SH-SY5Y (cell line): ENCODE results near the gene SLC41A3.

Source experiments
- GATA2 ChIP-seq: IDR thresholded peaks from 2 replicates; pipeline ENCODE4 v1.6.1; 2011; ENCODE audit warnings: mild to moderate bottlenecking, low read depth, low read length
- GATA3 ChIP-seq: IDR thresholded peaks from 2 replicates; pipeline ENCODE4 v1.6.1; 2011; ENCODE audit warnings: low read depth, mild to moderate bottlenecking, low read length, moderate library complexity

The SLC41A3 gene

DNA sequence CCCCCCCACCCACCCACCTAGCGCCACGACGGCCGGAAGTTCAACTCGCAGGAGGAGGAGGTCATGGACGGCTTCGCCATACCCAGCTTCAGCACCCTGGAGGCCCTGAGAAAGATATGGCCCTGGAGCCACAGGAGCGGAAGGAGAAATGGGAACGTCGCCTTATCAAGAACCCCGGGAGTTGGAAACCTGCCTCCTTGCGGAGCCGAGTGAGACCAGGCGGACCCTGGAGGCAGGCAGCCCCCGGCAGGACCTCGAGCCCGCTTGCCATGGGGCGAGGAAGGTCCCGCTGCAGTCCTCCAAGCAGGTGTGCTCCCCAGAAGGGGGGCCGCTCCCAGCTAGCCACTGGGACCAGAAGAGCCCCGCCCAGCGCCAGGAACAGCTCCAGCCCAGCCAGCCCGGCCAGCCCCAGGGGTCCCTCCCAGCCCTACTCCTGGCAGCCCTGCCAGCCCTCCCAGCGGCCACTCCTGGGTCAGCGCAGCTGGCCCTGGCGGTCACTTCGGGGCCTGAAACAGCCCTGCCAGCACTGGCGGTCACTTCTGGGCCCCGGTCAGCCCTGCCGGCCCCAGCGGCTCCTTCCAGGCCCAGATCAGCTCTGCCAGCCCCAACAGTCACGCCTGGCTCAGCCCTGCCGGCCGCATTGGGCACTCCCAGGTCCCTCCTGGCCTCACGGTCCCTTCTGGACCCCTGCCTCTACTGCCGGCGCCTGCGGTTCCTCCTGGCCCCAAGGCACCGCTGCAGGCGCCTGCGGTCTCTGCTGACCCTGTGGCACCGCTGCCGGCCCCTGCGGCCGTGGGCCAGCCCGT is 125.2 kb downstream of the SLC41A3 start:
- TF ChIP-seq GATA2 = no peak
- TF ChIP-seq GATA3 = no peak

DNA sequence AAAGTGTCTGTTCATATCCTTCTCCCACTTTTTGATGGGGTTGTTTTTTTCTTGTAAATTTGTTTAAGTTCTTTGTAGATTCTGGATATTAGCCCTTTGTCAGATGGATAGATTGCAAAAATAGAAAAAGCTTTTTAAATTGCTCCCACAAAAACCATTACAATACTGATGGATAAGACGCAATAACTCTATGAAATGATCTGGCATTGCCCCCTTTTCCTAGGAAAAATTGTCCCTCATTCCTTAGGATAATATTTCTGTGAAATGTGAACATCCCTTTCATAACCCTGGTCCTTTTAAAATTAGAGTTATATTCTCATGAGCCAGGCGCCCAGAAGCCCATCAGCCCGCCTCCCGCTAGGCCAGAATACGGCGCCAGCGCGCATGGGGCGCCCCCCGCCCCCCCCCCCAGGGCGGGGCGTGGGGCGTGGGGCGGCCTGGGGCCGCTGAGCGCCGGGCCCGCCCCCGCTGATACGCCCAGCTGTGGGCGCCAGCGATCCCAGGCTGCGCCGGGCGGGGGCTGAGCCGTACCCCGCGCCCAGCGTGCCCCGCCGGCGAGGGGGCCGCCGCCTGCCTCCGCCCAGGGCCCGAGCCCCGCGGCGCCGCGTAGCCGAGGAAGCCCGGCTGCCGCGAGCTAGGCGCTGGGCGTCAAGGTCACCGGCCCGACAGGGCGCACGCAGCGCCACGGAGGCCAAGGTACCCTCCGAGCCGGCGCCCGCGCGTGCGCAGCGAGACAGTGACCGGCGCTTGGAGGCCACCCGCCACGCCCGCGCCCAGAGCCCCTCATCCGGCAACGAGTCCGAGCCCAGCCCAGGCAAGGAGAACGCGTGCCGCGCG is 126.0 kb downstream of the SLC41A3 start:
- TF ChIP-seq GATA3 (no peak), GATA2 (no peak)
